AG04449 (cell line): Measurements from ENCODE around the gene MRNIP.

Source experiments
- CTCF ChIA-PET: fragments of 350-600 bp; formaldehyde crosslinking; extraction: SDS; loops from one replicate; lab custom pipeline; 2021; ENCODE audit warnings: antibody characterized with exemption; lab: Yijun Ruan, JAX
- POLR2A ChIA-PET: fragments of 400-600, 350-600 bp; formaldehyde crosslinking; extraction: SDS; loops from one replicate; lab custom pipeline; 2020; ENCODE audit warnings: antibody characterized with exemption, inconsistent platforms; lab: Yijun Ruan, JAX
- DNase-seq: peaks from one replicate; pipeline ENCODE4 v3.0.0-alpha.2; 2010; ENCODE audit warnings: low read depth, low spot score
- H3K4me3 ChIP-seq: 2 replicates; pipeline ENCODE4 v1.5.1; 2011; ENCODE audit warnings: low read depth, mild to moderate bottlenecking, control low read depth, low read length
- CTCF ChIP-seq: IDR thresholded peaks from one replicate; pipeline ENCODE4 v1.5.1; 2011; ENCODE audit warnings: mild to moderate bottlenecking, moderate library complexity, low read length, control low read depth, inconsistent platforms; ENCODE audit not compliant: insufficient read depth; ENCODE audit errors: missing control alignments

The MRNIP gene

DNA sequence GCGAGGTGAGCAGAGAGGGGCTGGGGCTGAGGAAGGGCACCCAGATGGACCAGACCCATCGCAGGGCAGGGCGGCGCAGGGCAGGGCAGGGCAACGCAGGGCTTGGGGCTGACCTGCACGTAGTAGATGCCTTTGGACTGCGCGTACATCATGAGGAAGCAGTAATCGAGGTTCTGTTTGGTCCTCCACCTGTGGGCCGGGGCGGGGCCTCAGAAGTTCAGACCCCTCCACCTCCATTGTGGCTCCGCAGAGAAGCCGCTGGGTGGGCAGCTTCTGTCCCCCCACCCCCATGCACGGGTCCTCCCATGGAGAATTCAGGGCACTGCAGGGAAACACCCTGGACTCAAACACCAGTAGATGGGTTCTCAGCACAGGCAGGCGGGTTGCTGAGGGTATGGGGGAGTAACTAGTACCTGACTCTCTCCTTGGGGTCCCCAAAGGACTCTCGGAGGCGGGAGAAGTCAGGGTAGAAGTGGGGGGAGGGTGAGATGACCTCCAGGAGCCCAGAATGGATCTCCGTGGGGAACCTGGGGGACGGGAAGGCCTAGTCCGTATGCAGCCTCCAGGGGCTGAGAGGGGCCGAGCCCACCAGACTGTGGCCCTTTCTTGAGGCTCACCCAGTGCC is 58.4 kb downstream of the MRNIP start:
- CTCF ChIA-PET: interaction anchor here (1.4 to 2.7 kb wide), 2 partner anchors 8 to 19 kb away, joined by 4 to 10 read pairs; no protein-coding TSS in a partner anchor
- DNase-seq: no peak
- TF ChIP-seq CTCF: no peak
- POLR2A ChIA-PET: interaction anchor here (2.6 kb wide), 1 partner anchor 21 kb away, joined by 7 read pairs; the partner anchor contains the start of gene SQSTM1
- H3K4me3 ChIP-seq: no peak overlapping the region

GRCh38 chr5:179799644-179799973 is 59.0 kb downstream of the MRNIP start:
- DNase-seq: no peak
- ChIA-PET CTCF (interaction anchor here (1.4 kb wide), 1 partner anchor 20 kb away, joined by 4 read pairs; no protein-coding TSS in a partner anchor), POLR2A (no interaction called here)
- no peak for TF ChIP-seq CTCF
- no peak overlapping the region for H3K4me3 ChIP-seq

DNA sequence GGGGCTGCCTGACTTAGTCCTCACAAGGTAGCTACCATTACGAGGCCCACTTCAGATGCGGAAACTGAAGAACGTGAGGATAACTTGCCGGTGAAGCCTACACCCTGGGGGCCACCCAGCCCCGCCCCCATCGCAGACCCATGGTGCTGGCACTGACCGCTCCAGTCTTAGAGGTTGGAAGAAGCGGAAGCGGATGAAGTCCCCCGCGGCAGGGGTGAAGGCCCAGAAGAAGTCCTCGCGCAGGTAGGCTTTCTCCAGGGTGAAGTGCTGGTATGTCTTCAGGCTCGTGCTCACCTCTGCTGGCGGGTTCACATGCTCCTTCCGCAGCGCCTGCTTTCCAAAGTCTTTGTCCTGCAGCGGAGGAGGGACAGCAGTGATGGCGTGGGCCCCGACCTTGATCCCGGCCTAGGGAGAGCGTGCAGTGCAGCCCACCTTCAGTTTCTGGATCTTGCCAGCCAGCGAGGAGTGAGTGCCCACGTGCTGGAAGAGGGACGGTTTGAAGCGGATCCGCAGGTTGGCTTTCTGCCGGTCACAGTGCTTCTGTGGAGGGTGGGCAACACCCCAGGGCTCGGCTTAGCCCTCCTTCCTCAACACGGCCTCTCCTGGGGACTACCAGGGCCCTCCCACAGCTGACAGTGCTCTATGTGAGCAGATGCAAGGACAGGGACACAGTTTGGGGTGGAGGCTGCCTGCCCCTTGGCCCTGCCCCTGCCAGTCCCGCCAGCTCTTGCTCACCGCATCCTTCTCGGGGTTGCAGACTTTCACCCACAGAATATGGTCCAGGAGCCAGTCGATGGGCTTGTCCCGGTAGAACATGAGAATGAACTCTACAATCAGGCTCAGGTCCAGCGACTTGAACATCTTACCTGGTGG is 59.6 kb downstream of the MRNIP start:
- POLR2A ChIA-PET: interaction anchor here (0.6 kb wide), 1 partner anchor 92 kb away, joined by 3 read pairs; no protein-coding TSS in a partner anchor
- TF ChIP-seq CTCF: no peak
- no peak for DNase-seq
- no peak overlapping the region for H3K4me3 ChIP-seq
- CTCF ChIA-PET: interaction anchor here (0.9 to 3.6 kb wide), 3 partner anchors 36 to 118 kb away, joined by 3 to 9 read pairs (median 3); partner anchors contain the start of gene CBY3

DNA sequence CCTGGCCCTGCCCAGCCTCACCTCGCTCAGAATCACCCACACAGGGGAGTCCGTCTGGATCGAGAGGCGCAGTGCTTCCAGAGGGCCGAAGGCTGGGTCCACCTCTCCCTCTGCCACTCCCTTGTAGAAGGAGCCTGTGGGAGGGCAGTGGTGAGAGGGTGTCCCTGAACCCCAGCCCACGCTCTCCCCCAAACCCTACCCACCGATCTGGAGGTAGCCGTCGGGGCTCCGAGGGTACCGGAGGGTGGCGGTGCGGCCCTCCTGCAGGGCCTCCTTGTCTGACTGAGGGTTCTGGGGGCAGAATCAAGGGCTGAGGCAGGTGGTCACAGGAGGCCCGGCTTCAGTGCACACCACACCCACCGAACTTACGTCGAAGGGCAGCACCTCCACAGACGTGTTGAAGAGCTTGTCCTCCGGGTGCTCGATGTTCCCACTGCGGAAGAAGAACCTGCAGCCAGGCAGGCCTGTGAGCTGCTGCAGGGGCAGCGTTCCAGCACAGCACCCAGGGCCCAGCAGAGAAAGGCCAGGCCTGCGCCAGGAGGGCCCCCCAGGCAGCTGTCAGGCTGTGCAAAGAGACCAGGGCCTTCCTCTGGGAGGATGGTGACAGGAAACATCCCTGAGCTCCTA is 60.4 kb downstream of the MRNIP start:
- no peak for DNase-seq
- no peak overlapping the region for H3K4me3 ChIP-seq
- TF ChIP-seq CTCF: no peak
- ChIA-PET POLR2A (interaction anchor here (0.6 kb wide), 1 partner anchor 93 kb away, joined by 3 read pairs; no protein-coding TSS in a partner anchor), CTCF (interaction anchor here (0.9 to 3.6 kb wide), 5 partner anchors 21 to 117 kb away, joined by 3 to 19 read pairs (median 8); partner anchors contain the start of gene CBY3)

DNA sequence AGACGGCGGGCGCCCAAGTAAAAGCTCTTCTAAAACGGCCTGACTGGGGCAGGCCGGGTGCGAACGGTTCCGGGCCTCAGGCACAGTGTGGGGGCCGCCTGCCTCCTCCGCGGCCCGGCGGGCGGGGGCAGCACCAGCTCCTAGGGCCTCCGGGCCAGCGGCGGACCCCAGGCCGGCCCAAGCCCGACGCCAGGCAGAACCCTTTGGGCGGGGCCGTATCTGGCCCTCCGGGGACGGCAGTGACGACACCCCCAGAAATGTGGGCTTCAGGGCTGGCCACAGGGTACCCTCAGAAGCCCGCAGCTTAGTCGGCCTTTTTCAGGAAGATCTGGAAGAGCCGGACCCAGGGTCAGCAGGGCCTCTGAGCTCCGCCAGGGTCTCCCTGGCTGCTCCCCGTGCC is 60.9 kb downstream of the MRNIP start:
- H3K4me3 ChIP-seq: no peak overlapping the region
- no peak for TF ChIP-seq CTCF
- no peak for DNase-seq
- POLR2A ChIA-PET: interaction anchor here (1.3 kb wide), 1 partner anchor 66 kb away, joined by 3 read pairs; no protein-coding TSS in a partner anchor
- CTCF ChIA-PET: interaction anchor here (0.8 to 4.8 kb wide), 15 partner anchors 7 to 176 kb away, joined by 3 to 29 read pairs (median 6); partner anchors contain the start of genes CBY3, MGAT4B and SQSTM1
